PC-3 (cell line): Measurements from ENCODE around the gene PLEKHN1.

ENCODE experiments used
- EZH2 ChIP-seq: fragments of 300-600 bp; sonication (generic); IDR thresholded peaks from one replicate; pipeline ENCODE4 v1.6.1; 2017; ENCODE audit warnings: antibody characterized with exemption, mild to moderate bottlenecking, low read length; ENCODE audit not compliant: unreplicated experiment
- EZH2phosphoT487 ChIP-seq: fragments of 300-600 bp; sonication (generic); IDR thresholded peaks from 2 replicates; pipeline ENCODE4 v1.6.1; 2018; ENCODE audit warnings: mild to moderate bottlenecking, antibody characterized with exemption, low read length, borderline replicate concordance
- TF ChIP-seq, protein P1 (sequence below): fragments of 300-600 bp; sonication (generic); conservative IDR thresholded peaks from 2 replicates; pipeline ENCODE4 v1.5.1; 2017; ENCODE audit warnings: antibody characterized with exemption, low read depth, mild to moderate bottlenecking, low read length

DNA sequence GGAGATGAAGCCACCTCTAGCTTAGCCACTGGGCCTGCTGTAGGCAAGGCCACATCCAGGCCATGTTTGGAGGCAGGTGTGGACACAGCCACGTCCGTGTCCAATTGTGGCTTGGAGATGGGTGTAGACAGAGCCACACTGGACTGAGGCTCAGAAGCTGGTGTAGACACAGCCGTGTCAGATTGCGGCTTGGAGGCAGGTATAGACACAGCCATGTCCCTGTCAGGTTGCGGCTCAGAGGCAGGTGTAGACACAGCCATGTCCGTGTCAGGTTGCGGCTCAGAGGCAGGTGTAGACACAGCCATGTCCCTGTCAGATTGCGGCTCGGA lies 13.4 kb downstream of the PLEKHN1 start:
- TF ChIP-seq, protein P1, sequence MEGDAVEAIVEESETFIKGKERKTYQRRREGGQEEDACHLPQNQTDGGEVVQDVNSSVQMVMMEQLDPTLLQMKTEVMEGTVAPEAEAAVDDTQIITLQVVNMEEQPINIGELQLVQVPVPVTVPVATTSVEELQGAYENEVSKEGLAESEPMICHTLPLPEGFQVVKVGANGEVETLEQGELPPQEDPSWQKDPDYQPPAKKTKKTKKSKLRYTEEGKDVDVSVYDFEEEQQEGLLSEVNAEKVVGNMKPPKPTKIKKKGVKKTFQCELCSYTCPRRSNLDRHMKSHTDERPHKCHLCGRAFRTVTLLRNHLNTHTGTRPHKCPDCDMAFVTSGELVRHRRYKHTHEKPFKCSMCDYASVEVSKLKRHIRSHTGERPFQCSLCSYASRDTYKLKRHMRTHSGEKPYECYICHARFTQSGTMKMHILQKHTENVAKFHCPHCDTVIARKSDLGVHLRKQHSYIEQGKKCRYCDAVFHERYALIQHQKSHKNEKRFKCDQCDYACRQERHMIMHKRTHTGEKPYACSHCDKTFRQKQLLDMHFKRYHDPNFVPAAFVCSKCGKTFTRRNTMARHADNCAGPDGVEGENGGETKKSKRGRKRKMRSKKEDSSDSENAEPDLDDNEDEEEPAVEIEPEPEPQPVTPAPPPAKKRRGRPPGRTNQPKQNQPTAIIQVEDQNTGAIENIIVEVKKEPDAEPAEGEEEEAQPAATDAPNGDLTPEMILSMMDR = no peak
- no peak for TF ChIP-seq EZH2phosphoT487
- no peak for TF ChIP-seq EZH2
